ENCODE data around the gene UQCC5.

Gene UQCC5, protein sequence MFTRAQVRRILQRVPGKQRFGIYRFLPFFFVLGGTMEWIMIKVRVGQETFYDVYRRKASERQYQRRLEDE

DNA sequence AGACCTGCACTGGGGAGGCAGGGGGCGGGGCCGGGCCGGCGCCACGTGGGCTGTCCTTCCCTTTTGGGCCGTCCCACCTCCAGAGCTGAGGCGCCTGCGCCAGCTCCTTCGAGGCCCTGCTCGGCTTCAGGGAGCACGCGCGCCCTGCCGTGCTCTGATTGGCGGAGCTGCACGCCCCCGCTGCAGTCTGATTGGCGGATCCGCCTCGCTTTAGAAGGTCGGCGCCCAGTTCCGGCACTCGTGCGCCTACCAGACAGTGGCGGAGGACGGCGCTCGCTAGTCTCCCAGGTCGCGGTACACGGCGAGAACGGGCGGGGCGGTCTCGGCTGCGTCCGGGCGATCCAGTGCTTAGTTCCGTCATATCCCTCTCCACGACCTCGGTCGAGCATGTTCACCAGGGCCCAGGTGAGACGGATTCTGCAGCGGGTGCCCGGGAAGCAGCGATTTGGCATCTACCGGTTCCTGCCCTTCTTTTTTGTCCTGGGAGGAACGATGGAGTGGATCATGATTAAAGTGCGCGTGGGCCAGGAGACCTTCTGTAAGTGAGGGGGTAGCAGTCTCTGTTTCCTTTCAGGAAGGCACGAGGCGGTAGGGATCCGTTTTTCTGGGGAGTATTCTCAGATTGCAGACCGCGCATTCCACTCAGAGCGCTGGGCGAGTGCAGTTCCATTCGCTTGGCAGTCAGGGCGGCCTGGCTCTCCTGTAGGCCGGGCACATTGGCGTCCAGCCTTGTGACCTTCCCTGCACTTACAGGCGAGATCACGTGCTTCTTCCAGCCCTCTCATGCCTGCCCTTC lies at the start of gene UQCC5:
Gene UQCC5 (plus strand): TSS at position 237 of the 796 bp plus-strand sequence. CDS start 151 bp downstream, at position 388.
- DNase-seq: peak; percentile 81

DNA sequence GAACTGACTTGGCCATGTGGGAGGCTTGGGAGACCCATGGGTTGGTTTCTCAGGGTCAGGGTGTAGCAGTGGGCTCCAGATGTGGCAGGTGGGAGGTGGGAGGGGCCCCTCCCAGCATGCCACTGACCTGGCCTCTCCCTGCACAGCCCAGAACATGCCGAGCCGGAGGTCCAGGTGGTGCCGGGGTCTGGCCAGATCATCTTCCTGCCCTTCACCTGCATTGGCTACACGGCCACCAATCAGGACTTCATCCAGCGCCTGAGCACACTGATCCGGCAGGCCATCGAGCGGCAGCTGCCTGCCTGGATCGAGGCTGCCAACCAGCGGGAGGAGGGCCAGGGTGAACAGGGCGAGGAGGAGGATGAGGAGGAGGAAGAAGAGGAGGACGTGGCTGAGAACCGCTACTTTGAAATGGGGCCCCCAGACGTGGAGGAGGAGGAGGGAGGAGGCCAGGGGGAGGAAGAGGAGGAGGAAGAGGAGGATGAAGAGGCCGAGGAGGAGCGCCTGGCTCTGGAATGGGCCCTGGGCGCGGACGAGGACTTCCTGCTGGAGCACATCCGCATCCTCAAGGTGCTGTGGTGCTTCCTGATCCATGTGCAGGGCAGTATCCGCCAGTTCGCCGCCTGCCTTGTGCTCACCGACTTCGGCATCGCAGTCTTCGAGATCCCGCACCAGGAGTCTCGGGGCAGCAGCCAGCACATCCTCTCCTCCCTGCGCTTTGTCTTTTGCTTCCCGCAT lies 49.2 kb upstream of the UQCC5 start:
- no peak for DNase-seq

DNA sequence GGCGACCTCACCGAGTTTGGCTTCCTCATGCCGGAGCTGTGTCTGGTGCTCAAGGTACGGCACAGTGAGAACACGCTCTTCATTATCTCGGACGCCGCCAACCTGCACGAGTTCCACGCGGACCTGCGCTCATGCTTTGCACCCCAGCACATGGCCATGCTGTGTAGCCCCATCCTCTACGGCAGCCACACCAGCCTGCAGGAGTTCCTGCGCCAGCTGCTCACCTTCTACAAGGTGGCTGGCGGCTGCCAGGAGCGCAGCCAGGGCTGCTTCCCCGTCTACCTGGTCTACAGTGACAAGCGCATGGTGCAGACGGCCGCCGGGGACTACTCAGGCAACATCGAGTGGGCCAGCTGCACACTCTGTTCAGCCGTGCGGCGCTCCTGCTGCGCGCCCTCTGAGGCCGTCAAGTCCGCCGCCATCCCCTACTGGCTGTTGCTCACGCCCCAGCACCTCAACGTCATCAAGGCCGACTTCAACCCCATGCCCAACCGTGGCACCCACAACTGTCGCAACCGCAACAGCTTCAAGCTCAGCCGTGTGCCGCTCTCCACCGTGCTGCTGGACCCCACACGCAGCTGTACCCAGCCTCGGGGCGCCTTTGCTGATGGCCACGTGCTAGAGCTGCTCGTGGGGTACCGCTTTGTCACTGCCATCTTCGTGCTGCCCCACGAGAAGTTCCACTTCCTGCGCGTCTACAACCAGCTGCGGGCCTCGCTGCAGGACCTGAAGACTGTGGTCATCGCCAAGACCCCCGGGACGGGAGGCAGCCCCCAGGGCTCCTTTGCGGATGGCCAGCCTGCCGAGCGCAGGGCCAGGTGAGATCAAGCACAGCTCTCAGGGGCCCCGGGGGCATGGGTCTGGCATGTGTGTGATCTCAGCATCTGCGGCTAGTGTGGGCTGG lies 48.4 kb upstream of the UQCC5 start:
- no peak for DNase-seq

DNA sequence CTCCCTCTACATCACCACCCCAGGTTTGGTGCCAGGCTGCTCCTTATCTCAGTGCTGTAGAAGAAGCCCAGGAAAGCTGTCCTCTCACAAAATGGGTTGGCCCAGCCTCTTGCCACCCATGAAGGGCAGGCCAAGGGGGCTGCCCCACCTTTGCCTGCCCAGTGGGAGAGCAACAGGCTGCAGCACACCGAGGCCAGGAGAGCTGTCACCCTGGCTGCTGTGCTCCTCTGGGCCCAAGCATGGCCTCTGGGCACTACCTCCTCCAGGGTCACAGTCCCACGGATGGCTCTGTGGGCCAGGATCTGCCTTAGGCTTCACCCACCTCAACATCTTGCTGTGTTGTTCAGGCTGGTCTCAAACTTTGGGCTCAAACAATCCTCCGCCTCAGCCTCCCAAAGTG lies 47.7 kb upstream of the UQCC5 start:
- no peak for DNase-seq

GRCh38 chr3:52489453-52489852 lies 47.0 kb upstream of the UQCC5 start:
- DNase-seq: no peak

DNA sequence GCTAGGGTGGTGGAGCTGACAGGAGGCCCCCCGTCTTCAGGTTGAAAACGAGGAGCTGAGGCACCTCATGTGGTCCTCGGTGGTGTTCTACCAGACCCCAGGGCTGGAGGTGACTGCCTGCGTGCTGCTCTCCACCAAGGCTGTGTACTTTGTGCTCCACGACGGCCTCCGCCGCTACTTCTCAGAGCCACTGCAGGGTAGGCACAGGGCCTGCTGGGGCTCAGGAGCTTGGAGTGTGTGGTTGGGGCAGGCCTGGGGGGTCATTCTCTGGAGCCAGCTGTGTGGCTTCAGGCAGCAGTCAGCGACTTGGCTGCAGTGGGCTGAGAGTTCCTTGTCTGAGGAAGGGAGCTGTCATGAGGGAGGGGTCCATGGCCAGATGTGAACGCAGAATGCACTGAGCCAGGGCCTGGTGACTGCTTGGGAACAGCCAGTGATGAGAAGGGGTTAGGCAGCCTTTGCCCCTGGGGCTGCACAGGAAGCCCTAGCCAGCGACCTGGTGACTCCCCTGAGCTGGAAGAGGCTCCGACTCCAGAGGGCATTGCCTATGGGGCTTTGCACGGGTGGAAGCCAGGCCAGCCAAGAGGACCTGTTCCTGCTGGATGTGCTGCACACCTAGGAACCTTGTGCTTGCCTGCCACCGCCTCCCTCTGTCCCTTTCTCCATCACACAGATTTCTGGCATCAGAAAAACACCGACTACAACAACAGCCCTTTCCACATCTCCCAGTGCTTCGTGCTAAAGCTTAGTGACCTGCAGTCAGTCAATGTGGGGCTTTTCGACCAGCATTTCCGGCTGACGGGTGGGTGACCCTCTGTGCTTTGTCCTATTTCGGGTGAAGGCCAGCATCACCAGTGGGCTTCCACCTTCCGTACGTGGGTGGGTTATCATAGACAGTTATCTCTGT lies 46.1 kb upstream of the UQCC5 start:
- DNase-seq: no peak

DNA sequence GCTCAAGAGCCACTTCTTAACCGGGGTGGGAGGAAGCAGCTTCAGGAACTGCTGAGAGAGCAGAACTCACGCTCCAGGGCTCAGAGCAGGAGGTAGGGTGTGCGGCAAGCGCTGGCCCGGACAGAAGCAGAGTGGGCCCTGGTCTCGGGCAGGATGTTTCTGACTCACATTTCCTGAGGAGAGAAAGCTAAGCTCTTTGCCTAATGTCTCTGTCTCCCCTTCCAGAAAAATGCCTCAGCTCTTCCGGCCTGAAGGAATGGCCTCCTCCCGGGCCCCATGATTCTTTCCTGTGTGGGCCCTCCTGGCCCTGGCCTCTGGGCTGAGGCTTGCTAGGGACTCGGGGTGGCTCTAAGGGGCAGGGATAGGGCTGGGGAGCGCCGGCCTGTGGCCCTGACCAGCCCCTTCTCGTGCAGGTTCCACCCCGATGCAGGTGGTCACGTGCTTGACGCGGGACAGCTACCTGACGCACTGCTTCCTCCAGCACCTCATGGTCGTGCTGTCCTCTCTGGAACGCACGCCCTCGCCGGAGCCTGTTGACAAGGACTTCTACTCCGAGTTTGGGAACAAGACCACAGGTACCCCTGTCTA lies 45.4 kb upstream of the UQCC5 start:
- DNase-seq: no peak

GRCh38 chr3:52492059-52492458 lies 44.3 kb upstream of the UQCC5 start:
- no peak for DNase-seq

GRCh38 chr3:52493232-52494017 lies 43.0 kb upstream of the UQCC5 start:
- DNase-seq: no peak

GRCh38 chr3:52494445-52494844 lies 42.0 kb upstream of the UQCC5 start:
- no peak for DNase-seq

DNA sequence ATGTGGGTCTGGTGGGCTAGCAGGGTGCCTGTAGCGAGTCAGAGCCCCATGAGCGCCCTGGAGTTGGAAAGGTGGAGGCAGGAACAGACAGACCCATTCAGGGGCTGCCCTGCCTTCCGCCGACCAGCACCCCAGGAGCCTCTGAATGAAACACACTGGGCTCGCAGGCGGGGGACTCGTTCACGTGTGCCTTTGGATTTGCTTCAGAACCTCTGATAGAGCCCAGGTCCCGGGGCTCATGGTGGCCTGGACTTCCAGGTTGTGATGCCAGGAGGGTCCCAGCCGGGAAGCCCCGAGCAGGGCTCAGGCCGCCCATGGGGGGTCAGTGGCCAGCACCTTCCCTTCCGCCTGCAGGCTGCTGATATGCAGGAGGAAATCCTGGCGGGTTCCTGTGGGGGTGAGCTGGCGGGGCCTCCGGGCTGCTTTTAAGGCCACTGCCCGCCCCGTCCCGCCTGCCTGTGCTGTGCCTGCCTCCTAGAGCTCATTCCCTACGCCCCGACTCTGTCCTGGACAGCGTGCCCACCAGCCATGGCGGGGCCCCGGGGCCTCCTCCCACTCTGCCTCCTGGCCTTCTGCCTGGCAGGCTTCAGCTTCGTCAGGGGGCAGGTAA lies 41.4 kb upstream of the UQCC5 start, which contains the start of gene STAB1:
Gene STAB1 (plus strand): TSS at position 453 of the 610 bp plus-strand sequence. CDS start 76 bp downstream, at position 529.
- no peak for DNase-seq

GRCh38 chr3:52495777-52496602 lies 40.4 kb upstream of the UQCC5 start:
- DNase-seq: no peak

GRCh38 chr3:52498137-52499054 lies 38.0 kb upstream of the UQCC5 start:
- no peak for DNase-seq

DNA sequence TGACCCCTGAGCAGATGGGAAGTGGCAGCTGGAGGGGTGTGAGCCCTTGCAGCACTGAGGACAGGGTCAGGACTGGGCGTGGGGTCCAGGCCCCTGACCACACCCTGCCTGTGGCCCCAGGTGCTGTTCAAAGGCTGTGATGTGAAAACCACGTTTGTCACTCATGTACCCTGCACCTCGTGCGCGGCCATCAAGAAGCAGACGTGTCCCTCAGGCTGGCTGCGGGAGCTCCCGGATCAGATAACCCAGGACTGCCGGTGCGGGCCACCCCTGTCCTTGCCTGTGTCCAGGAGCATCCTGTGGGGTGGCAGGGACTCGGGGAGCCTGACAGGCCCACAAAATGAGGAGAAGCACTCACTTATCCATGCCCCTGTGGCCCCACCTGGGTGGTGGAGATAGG lies 35.4 kb upstream of the UQCC5 start:
- no peak for DNase-seq

- no peak for DNase-seq
Observed at GRCh38 chr3:52502001-52502400, 34.4 kb upstream of the UQCC5 start.

DNA sequence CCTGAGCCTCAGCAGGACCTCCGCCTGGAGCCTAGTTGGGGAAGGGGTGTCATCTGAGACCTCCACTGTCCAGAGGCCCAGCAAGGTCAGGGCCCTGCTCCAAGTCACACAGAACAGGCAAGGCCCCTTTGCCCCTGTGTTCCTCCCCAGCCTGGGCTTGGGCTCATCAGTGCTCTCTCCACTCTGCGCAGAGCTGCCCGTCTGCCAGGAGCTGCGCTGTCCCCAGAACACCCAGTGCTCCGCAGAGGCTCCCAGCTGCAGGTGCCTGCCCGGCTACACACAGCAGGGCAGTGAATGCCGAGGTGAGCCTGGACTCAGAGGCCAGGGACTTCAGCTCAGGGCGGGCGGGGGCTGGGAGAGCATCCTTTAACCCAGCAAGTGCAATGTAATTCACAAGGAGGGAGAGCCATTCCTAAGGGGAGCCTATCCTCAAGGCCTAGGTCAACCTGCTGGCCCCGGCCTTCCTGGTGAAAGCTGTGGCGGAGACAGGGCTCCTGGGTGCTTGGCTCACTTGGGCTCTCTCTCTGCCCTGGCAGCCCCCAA lies 33.5 kb upstream of the UQCC5 start:
- DNase-seq: no peak

GRCh38 chr3:52503788-52504424 lies 32.5 kb upstream of the UQCC5 start:
- DNase-seq: no peak

Measured in NCI-H2081 treated with DMSO at 0.1 percent for 48 hours (cell line).